ENCODE measurements around the gene CUBN. TPM values are rescaled to one million over a fixed set of nuclear protein-coding genes. Genes with fewer than 3 reads are reported as not detected.

The CUBN gene
- total RNA-seq, 1 donor from 2014 or later: 0.32 TPM

DNA sequence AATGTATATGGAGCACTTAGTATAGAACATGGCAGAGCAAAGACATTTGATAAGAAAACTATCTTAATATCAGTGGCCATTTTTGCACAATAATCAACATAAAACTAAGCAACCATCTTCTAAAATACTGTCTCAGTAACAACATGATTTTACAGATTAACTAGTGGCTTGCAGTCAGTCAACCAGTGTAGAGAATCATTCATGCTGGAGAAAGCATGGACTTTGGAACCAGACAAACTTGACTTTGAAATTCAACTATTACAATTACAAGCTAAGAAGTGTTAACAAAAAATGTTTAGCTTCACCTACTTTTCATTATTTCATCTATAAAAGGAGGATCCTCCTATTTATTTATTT is 27.7 kb downstream of the CUBN start:
- no peak overlapping the region for H3K4me3 Mint-ChIP-seq (ENCODE audit: unreplicated experiment)
- no peaks in the 10 kb centered on the region for H3K4me1 Mint-ChIP-seq (ENCODE audit: low read depth, unreplicated experiment)
- no peaks in the 10 kb centered on the region for H3K9me3 Mint-ChIP-seq (ENCODE audit: unreplicated experiment)
- H3K27me3 Mint-ChIP-seq (ENCODE audit: unreplicated experiment): no peaks in the 10 kb centered on the region
- no peak overlapping the region for H3K27ac Mint-ChIP-seq (ENCODE audit: unreplicated experiment)
- H3K36me3 Mint-ChIP-seq (ENCODE audit: unreplicated experiment): no peaks in the 10 kb centered on the region
- TF ChIP-seq, protein P1, sequence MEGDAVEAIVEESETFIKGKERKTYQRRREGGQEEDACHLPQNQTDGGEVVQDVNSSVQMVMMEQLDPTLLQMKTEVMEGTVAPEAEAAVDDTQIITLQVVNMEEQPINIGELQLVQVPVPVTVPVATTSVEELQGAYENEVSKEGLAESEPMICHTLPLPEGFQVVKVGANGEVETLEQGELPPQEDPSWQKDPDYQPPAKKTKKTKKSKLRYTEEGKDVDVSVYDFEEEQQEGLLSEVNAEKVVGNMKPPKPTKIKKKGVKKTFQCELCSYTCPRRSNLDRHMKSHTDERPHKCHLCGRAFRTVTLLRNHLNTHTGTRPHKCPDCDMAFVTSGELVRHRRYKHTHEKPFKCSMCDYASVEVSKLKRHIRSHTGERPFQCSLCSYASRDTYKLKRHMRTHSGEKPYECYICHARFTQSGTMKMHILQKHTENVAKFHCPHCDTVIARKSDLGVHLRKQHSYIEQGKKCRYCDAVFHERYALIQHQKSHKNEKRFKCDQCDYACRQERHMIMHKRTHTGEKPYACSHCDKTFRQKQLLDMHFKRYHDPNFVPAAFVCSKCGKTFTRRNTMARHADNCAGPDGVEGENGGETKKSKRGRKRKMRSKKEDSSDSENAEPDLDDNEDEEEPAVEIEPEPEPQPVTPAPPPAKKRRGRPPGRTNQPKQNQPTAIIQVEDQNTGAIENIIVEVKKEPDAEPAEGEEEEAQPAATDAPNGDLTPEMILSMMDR (IDR thresholded peaks at IDR 0.05; ENCODE audit: partially characterized antibody, unreplicated experiment): no peak
- DNase-seq: no peak

DNA sequence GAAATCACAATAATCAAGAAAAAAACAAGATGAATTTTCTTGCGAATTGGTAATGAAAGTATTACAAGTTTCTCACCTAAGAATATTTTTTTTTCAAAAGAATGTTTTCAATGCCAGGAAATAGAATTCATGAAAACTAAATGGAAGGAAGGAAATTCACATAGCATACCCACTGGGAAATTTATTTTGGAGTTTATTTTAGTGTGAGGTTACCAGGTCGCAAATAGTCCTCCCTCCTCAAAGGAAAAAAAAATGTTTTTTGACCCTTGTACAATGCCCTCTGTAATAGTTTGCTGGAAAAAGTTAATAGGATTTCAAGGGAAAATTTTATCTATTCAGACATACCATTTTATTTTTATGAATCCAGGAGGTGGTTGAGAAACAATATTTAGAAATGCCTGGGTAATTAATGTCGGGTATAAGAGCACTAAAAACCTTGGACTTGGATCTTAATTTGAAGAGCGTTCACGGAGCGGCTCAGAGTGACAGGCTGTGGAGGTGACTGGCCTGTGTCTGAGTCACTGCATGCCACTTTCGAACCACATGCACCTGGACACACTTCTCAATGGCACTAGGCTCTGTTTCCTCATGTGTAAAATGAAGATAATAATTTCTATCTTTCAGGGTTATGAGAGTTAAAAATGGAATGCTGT is 28.2 kb downstream of the CUBN start:
- Mint-ChIP-seq H3K36me3 (ENCODE audit: unreplicated experiment) (no peaks in the 10 kb centered on the region), H3K4me1 (ENCODE audit: low read depth, unreplicated experiment) (no peaks in the 10 kb centered on the region), H3K27me3 (ENCODE audit: unreplicated experiment) (no peaks in the 10 kb centered on the region), H3K4me3 (ENCODE audit: unreplicated experiment) (no peak overlapping the region), H3K9me3 (ENCODE audit: unreplicated experiment) (no peaks in the 10 kb centered on the region), H3K27ac (ENCODE audit: unreplicated experiment) (no peak overlapping the region)
- TF ChIP-seq, protein P1 (IDR thresholded peaks at IDR 0.05; ENCODE audit: partially characterized antibody, unreplicated experiment): no peak
- no peak for DNase-seq

DNA sequence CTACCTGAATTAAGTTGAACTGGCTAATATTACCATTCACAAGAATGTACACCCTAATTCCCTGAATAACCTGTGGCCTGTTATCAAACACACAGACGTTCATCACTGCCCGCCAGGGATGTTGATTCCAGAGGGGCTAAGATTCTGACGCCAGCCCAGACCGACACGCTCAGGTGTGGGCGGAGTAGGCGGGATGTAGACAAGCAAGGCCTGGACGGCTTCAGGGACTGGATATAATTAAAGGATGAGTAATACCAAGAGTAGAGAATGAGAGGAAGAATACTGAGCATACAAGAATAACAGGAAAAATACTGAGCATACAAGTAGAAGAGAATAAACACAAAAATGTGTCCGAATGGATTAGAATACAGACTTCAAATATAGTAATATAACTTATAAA is 29.0 kb downstream of the CUBN start:
- Mint-ChIP-seq H3K36me3 (ENCODE audit: unreplicated experiment) (no peaks in the 10 kb centered on the region), H3K4me3 (ENCODE audit: unreplicated experiment) (no peak overlapping the region), H3K27ac (ENCODE audit: unreplicated experiment) (no peak overlapping the region), H3K9me3 (ENCODE audit: unreplicated experiment) (no peaks in the 10 kb centered on the region), H3K27me3 (ENCODE audit: unreplicated experiment) (no peaks in the 10 kb centered on the region), H3K4me1 (ENCODE audit: low read depth, unreplicated experiment) (no peaks in the 10 kb centered on the region)
- TF ChIP-seq, protein P1 (IDR thresholded peaks at IDR 0.05; ENCODE audit: partially characterized antibody, unreplicated experiment): no peak
- DNase-seq: no peak

DNA sequence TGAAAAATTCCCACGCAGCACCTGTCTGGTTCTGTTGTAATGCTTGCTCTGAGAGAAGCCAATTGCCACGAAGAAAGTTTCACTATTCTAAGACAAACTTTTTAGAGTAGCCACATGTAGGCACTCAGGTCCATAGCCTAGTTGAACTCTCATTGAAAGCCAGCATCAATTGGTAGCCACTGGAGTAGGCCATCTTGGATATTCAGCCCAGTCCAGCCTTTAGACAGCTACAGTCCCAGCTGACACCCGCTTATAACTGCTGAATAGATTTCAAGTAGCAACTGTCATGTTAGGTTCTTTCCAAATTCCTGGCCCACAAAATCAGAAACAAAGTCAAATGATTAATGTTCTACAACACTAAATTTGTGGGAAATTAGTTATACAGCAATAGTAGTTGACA is 31.6 kb downstream of the CUBN start:
- Mint-ChIP-seq H3K27me3 (ENCODE audit: unreplicated experiment) (no peaks in the 10 kb centered on the region), H3K4me1 (ENCODE audit: low read depth, unreplicated experiment) (no peaks in the 10 kb centered on the region), H3K36me3 (ENCODE audit: unreplicated experiment) (no peaks in the 10 kb centered on the region), H3K9me3 (ENCODE audit: unreplicated experiment) (peaks cover 1% of the 10 kb centered on the region), H3K27ac (ENCODE audit: unreplicated experiment) (no peak overlapping the region), H3K4me3 (ENCODE audit: unreplicated experiment) (no peak overlapping the region)
- TF ChIP-seq, protein P1 (IDR thresholded peaks at IDR 0.05; ENCODE audit: partially characterized antibody, unreplicated experiment): no peak
- DNase-seq: no peak

DNA sequence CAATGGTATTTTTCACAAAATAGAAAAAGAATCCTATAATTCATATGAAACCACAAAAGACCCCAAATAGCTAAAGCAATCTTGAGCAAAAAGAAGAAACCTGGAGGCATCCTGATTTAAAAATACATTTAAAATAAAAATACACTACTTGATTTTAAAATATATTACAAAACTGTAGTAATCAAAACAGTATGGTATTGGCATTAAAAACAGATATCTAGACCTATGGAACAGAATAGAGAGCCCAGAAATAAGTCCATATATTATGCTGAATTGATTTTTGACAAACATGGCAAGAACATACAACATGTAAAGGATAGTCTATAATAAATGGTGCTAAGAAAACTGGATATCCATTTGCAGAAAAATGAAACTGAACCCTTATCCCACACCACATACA is 34.8 kb downstream of the CUBN start:
- TF ChIP-seq, protein P1 (IDR thresholded peaks at IDR 0.05; ENCODE audit: partially characterized antibody, unreplicated experiment): no peak
- peaks cover 3% of the 10 kb centered on the region for H3K4me1 Mint-ChIP-seq (ENCODE audit: low read depth, unreplicated experiment)
- no peaks in the 10 kb centered on the region for H3K36me3 Mint-ChIP-seq (ENCODE audit: unreplicated experiment)
- H3K27me3 Mint-ChIP-seq (ENCODE audit: unreplicated experiment): no peaks in the 10 kb centered on the region
- no peak for DNase-seq
- H3K9me3 Mint-ChIP-seq (ENCODE audit: unreplicated experiment): peaks cover 2% of the 10 kb centered on the region
- no peak overlapping the region for H3K4me3 Mint-ChIP-seq (ENCODE audit: unreplicated experiment)
- no peak overlapping the region for H3K27ac Mint-ChIP-seq (ENCODE audit: unreplicated experiment)
